GM12874 (cell line): ENCODE data around the gene CDT1.

Experiments
- CTCF ChIP-seq: IDR thresholded peaks from 2 replicates; pipeline ENCODE4 v1.5.1; 2011; ENCODE audit warnings: low read depth, mild to moderate bottlenecking, control low read depth, low read length, moderate library complexity; ENCODE audit not compliant: insufficient read depth

The CDT1 gene

GRCh38 chr16:88806491-88807111, 3.0 kb downstream of the CDT1 start:
- no peak for TF ChIP-seq CTCF

DNA sequence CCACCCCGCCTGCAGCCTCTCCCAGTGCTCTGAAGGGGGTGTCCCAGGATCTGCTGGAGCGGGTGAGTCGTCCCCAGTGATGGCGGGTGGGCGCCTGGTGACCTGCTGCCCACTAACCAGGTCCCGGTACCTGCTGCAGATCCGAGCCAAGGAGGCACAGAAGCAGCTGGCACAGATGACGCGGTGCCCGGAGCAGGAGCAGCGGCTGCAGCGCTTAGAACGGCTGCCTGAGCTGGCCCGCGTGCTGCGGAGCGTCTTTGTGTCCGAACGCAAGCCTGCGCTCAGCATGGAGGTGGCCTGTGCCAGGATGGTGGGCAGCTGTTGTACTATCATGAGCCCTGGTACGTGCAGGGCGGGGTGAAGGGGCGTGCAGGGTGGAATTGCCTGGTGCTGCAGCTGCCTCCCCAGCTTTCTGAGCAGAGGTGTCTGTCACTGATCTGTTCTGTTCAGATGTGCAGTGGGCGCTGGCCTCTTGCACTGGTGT, 3.6 kb downstream of the CDT1 start:
- no peak for TF ChIP-seq CTCF

GRCh38 chr16:88807626-88808453, 4.3 kb downstream of the CDT1 start:
- no peak for TF ChIP-seq CTCF

GRCh38 chr16:88809068-88809675, 5.6 kb downstream of the CDT1 start:
- TF ChIP-seq CTCF = no peak

- TF ChIP-seq CTCF = no peak
Observed at GRCh38 chr16:88809676-88810165, 6.1 kb downstream of the CDT1 start.

DNA sequence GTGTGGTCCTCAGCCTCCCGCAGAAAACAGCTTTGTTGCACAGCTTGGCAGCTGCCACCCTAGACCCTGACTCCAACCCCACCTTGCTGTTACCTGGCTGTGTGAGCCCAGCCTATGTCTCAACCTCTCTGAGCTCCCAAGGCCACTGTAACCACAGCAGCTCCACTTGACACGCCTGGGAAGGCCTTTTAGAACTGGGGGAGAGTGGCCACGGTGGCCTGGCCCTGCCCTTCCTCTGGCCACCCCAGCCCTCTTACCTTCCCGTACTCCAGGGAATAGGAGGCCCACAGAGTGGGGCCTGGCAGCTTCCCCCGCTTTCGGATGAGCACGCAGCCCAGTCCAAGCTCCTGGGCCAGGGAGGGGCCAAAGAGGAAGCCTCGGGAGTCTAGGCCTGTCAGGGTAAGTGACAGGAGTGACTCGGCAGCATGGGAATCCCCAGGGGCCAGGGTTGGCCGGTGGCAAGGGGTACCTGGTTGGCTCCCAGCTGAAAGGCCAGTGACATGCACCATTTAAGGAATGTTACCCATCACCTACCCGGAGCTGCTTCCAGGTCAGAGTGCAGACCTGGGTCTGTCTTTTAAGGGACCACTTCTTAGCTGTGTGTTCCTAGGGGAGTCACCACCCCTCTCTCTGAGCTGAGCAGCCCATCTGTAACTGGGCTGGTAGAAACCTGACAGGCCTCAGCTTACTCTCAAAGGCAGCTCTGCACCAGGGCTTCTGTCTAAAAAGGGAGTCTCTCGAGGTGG, 6.8 kb downstream of the CDT1 start:
- no peak for TF ChIP-seq CTCF
